CD4-positive, alpha-beta T cell treated with Interleukin-6 at 100 ng/mL for 8 hours (primary cell): ENCODE results near the gene ARAP3.
"Not testable (repeated sequence)": the region's sequence is repeated elsewhere in the genome, so short reads cannot be mapped to it uniquely, and the experiment has no call there.

Experiments
- DNase-seq: peaks from one replicate; pipeline ENCODE4 v3.0.0-alpha.2; 2020; ENCODE audit warnings: mixed read lengths, low spot score

The ARAP3 gene

GRCh38 chr5:141681695-141682641, at the start of gene ARAP3:
TSS of gene ARAP3 (minus strand) at chr5:141682230. CDS start at chr5:141680486, 1,744 bp downstream.
- DNase-seq: peak; percentile 27

GRCh38 chr5:141729387-141730006, 47.5 kb upstream of the ARAP3 start:
- no peak for DNase-seq

- no peak for DNase-seq
Measured at GRCh38 chr5:141725891-141726290, 43.9 kb upstream of the ARAP3 start.

- DNase-seq: not testable (repeated sequence)
Measured at GRCh38 chr5:141725174-141725573, 43.1 kb upstream of the ARAP3 start.

- DNase-seq: no peak
Measured at GRCh38 chr5:141722266-141722665, 40.2 kb upstream of the ARAP3 start.

- DNase-seq: no peak
Measured at GRCh38 chr5:141717043-141717442, 35.0 kb upstream of the ARAP3 start.

- no peak for DNase-seq
Measured at GRCh38 chr5:141716468-141716867, 34.4 kb upstream of the ARAP3 start.

- no peak for DNase-seq
Measured at GRCh38 chr5:141716009-141716408, 34.0 kb upstream of the ARAP3 start.

- DNase-seq: no peak
Measured at GRCh38 chr5:141715346-141715905, 33.4 kb upstream of the ARAP3 start.

- no peak for DNase-seq
Measured at GRCh38 chr5:141714542-141715310, 32.7 kb upstream of the ARAP3 start.

- no peak for DNase-seq
Measured at GRCh38 chr5:141713616-141714309, 31.7 kb upstream of the ARAP3 start.

- DNase-seq: no peak
Measured at GRCh38 chr5:141711687-141712086, 29.7 kb upstream of the ARAP3 start.

- no peak for DNase-seq
Measured at GRCh38 chr5:141709699-141710267, 27.8 kb upstream of the ARAP3 start.

GRCh38 chr5:141708016-141708415, 26.0 kb upstream of the ARAP3 start:
- no peak for DNase-seq

- DNase-seq: no peak
Measured at GRCh38 chr5:141707510-141707909, 25.5 kb upstream of the ARAP3 start.

GRCh38 chr5:141706121-141706520, 24.1 kb upstream of the ARAP3 start:
- DNase-seq: no peak

- no peak for DNase-seq
Measured at GRCh38 chr5:141705469-141705868, 23.4 kb upstream of the ARAP3 start.

GRCh38 chr5:141704782-141705297, 22.8 kb upstream of the ARAP3 start:
- DNase-seq: no peak

GRCh38 chr5:141703133-141703561, 21.1 kb upstream of the ARAP3 start:
- DNase-seq: no peak

- DNase-seq: no peak
Measured at GRCh38 chr5:141701360-141702119, 19.5 kb upstream of the ARAP3 start.
